Lower lobe of right lung (tissue), 2 donors: ENCODE results near the gene FBXO3. TPM values are rescaled to one million over a fixed set of nuclear protein-coding genes. Genes with fewer than 3 reads are reported as not detected.

ENCODE experiments used
- ATAC-seq, 2 donors: fragments of 200-7000 bp; cut with Tn5 transposase; one replicate each; pipeline ENCODE4 v1.9.1; 2020 to 2022; ENCODE audit warnings: mild to moderate bottlenecking in 2 of 2, moderate library complexity in 2 of 2
- DNase-seq: peaks from one replicate; pipeline ENCODE4 v3.0.0-alpha.2; 2020
- H3K27ac ChIP-seq: fragments of 200-600 bp; one replicate; pipeline ENCODE4 v1.8.0; 2022
- H3K27me3 ChIP-seq: fragments of 200-600 bp; one replicate; pipeline ENCODE4 v1.8.0; 2022; ENCODE audit warnings: low read depth
- H3K36me3 ChIP-seq: fragments of 200-600 bp; one replicate; pipeline ENCODE4 v1.8.0; 2022; ENCODE audit warnings: mild to moderate bottlenecking
- H3K4me1 ChIP-seq: fragments of 200-600 bp; one replicate; pipeline ENCODE4 v1.8.0; 2022
- H3K4me3 ChIP-seq: fragments of 200-600 bp; one replicate; pipeline ENCODE4 v1.8.0; 2022; ENCODE audit warnings: mild to moderate bottlenecking
- H3K9me3 ChIP-seq: fragments of 200-600 bp; one replicate; pipeline ENCODE4 v1.8.0; 2022
- intact Hi-C: fragments of 100-400 bp; cut with DNase I; formaldehyde crosslinking; loops from one replicate; pipeline ENCODE4 v1.11.0; 2022
- total RNA-seq: library from RNA; stranded (reverse); fragmentation: NEBNext Ultra II Directional; extraction: Animal tissue kit (Norgen Biotek cat#: 25700); gene quantifications from one replicate; pipeline ENCODE4 v1.2.1, GENCODE V29; 2021
- TF ChIP-seq, protein P1 (sequence below): fragments of 200-600 bp; IDR thresholded peaks from one replicate; pipeline ENCODE4 v1.8.0; 2022; ENCODE audit warnings: antibody characterized with exemption, mild to moderate bottlenecking
- donor health status: DM: no; HTN: yes; CAD: no; lungs with severe emphysema.

FBXO3 gene
- total RNA-seq, 1 donor from 2014 or later: 32.6 TPM

DNA sequence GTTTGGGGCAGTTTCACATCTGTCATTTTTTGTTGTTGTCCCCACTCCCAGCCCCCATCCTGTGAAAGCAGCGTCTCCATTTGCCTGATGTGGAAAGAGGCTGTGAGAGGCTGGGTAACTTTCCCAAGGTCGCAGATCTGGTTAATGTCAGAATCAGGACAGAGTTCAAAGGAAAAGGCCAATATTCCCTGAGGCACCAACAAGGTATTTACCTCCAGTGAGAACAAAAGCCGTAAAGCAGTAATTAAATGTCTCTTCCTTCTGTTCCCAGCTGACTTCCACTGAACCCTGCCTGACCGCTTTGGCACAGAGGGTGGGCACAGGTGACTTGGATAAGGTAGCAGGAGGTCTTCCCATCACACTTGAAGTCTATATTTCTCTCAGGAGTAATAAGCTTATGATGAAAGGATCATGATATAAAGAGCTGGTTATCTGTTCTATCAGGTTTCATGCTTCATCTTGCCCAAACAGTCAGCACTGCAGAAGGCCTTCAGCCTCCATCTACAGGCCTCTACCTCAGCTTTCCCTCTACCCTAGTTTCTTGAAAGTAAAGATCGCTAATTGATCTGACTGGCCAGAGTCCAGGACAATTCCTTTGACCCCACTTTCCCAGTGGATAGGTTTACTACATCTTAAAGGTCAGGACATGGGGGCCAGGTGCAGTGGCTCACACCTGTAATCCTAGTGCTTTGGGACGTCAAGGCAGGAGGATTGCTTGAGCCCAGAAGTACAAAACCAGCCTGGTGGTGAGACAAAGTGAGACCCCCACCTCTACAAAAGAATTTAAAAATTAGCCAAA lies 83.1 kb downstream of the FBXO3 start:
- Histone ChIP-seq H3K4me1 (peaks cover 53% of the 10 kb centered on the region), H3K27me3 (no peaks in the 10 kb centered on the region), H3K36me3 (no peaks in the 10 kb centered on the region), H3K9me3 (no peaks in the 10 kb centered on the region), H3K4me3 (no peak overlapping the region), H3K27ac (peak overlapping the region; percentile 82)
- DNase-seq (no peak), ATAC-seq (no peak)
- TF ChIP-seq, protein P1, sequence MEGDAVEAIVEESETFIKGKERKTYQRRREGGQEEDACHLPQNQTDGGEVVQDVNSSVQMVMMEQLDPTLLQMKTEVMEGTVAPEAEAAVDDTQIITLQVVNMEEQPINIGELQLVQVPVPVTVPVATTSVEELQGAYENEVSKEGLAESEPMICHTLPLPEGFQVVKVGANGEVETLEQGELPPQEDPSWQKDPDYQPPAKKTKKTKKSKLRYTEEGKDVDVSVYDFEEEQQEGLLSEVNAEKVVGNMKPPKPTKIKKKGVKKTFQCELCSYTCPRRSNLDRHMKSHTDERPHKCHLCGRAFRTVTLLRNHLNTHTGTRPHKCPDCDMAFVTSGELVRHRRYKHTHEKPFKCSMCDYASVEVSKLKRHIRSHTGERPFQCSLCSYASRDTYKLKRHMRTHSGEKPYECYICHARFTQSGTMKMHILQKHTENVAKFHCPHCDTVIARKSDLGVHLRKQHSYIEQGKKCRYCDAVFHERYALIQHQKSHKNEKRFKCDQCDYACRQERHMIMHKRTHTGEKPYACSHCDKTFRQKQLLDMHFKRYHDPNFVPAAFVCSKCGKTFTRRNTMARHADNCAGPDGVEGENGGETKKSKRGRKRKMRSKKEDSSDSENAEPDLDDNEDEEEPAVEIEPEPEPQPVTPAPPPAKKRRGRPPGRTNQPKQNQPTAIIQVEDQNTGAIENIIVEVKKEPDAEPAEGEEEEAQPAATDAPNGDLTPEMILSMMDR: no peak
- intact Hi-C loops: no loop called here

Other genes starting within 250 kb of the FBXO3 start
- gene C11orf91, start 73.7 kb downstream of the FBXO3 start, total RNA-seq: not detected
- gene CD59, start 38.1 kb downstream of the FBXO3 start, total RNA-seq: 816 TPM
- 56.4 TPM for gene LMO2, start 117.6 kb upstream of the FBXO3 start, total RNA-seq